Endodermal cell (in vitro differentiated cells): ENCODE results near the gene CHCHD3. TPM values are rescaled to one million over a fixed set of nuclear protein-coding genes. Genes with fewer than 3 reads are reported as not detected.

ENCODE experiments used
- DNase-seq: peaks from one replicate; pipeline ENCODE4 v3.0.0-alpha.2; 2017
- H3K27ac ChIP-seq: 2 replicates; pipeline ENCODE4 v1.5.1; 2013; ENCODE audit warnings: mild to moderate bottlenecking, low read depth, low read length, moderate library complexity
- H3K27me3 ChIP-seq: 2 replicates; pipeline ENCODE4 v1.6.1; 2013; ENCODE audit warnings: mild to moderate bottlenecking, low read length, moderate library complexity; ENCODE audit not compliant: insufficient read depth, control insufficient read depth, poor library complexity, severe bottlenecking
- H3K36me3 ChIP-seq: 2 replicates; pipeline ENCODE4 v1.7.0; 2013; ENCODE audit warnings: mild to moderate bottlenecking, low read length, moderate library complexity; ENCODE audit not compliant: control insufficient read depth, insufficient read depth
- H3K4me1 ChIP-seq: one replicate; pipeline ENCODE4 v1.7.0; 2013; ENCODE audit warnings: low read length; ENCODE audit not compliant: control insufficient read depth, insufficient read depth
- H3K4me3 ChIP-seq: 2 replicates; pipeline ENCODE4 v1.5.1; 2013; ENCODE audit warnings: mild to moderate bottlenecking, low read length, moderate library complexity
- H3K9ac ChIP-seq: 2 replicates; pipeline ENCODE4 v1.6.1; 2013; ENCODE audit warnings: mild to moderate bottlenecking, low read length, moderate library complexity; ENCODE audit not compliant: poor library complexity, severe bottlenecking; ENCODE audit errors: extremely low read depth
- H3K9me3 ChIP-seq: 2 replicates; pipeline ENCODE4 v1.6.1; 2013; ENCODE audit warnings: mild to moderate bottlenecking, low read length, moderate library complexity; ENCODE audit not compliant: control insufficient read depth
- H3K27ac Mint-ChIP-seq: 2 replicates; pipeline ENCODE4 v1.8.0; 2020; ENCODE audit warnings: mixed read lengths
- H3K27me3 Mint-ChIP-seq: 2 replicates; pipeline ENCODE4 v1.8.0; 2021; ENCODE audit warnings: mild to moderate bottlenecking, mixed read lengths; ENCODE audit not compliant: insufficient read depth
- H3K36me3 Mint-ChIP-seq: 2 replicates; pipeline ENCODE4 v1.8.0; 2020; ENCODE audit warnings: low read depth, mixed read lengths
- H3K4me1 Mint-ChIP-seq: 2 replicates; pipeline ENCODE4 v1.8.0; 2020; ENCODE audit warnings: mixed read lengths
- H3K4me3 Mint-ChIP-seq: 2 replicates; pipeline ENCODE4 v1.8.0; 2020; ENCODE audit warnings: mild to moderate bottlenecking, moderate library complexity, mixed read lengths
- H3K9me3 Mint-ChIP-seq: 2 replicates; pipeline ENCODE4 v1.8.0; 2020; ENCODE audit warnings: mild to moderate bottlenecking, mixed read lengths
- WGBS, 2 experiments: methylation state at CpG; one replicate each; pipeline versions ENCODE4 v1.1.5 to v1.1.7; 2013; ENCODE audit warnings: missing lambda C conversion rate in 2 of 2, mixed read lengths in 1 of 2; ENCODE audit not compliant: insufficient coverage in 1 of 2, insufficient read length in 1 of 2; 5-methylcytosine and 5-hydroxymethylcytosine counted together
- total RNA-seq, 2 donors: library from RNA; stranded (reverse); fragmentation: NEBNext Ultra II Directional in 1 of 2; extraction: Animal tissue kit (Norgen Biotek cat#: 25700) in 1 of 2; gene quantifications; 2 replicates in 1 of 2; 3 replicates in 1 of 2; pipeline ENCODE4 v1.2.1, GENCODE V29; 2021
- TF ChIP-seq, protein P1 (sequence below): fragments of 200-600 bp; sonication (generic); conservative IDR thresholded peaks from 2 replicates; pipeline ENCODE4 v1.5.0; 2021; ENCODE audit warnings: antibody characterized with exemption, mild to moderate bottlenecking

The CHCHD3 gene
- total RNA-seq, 2 donors from 2014 or later: 70.4 to 75.2 TPM

DNA sequence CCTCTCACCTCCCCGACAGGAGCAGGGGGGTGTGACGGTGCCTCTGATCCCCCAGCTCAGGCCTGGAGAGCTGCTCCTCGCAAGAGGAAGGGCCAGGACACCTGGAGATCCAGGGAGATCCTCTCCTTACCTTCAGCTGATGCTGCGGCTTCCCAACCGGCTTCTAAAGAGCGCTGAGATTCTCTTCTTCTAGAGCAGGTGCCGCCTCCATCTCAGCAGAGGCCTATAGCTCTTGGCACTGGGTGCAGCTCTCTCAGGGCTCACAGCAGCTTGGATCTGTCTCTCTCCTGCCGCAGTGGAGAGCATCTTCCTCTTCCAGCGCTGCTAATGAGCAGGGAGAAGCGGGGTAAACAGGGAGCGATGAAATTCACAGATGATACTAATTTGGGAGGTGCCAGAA is 316.0 kb downstream of the CHCHD3 start:
- no peak overlapping the region for H3K27ac Mint-ChIP-seq
- DNase-seq: no peak
- H3K27ac ChIP-seq: no peak overlapping the region
- H3K9me3 ChIP-seq: peaks cover 18% of the 10 kb centered on the region
- no peak overlapping the region for H3K4me3 ChIP-seq
- no peaks in the 10 kb centered on the region for H3K36me3 ChIP-seq
- no peak overlapping the region for H3K9ac ChIP-seq
- H3K9me3 Mint-ChIP-seq: peaks cover 24% of the 10 kb centered on the region
- 94 to 96% methylated on average over 10 to 11 of the region's 11 CpGs for WGBS, 2 experiments
- H3K27me3 Mint-ChIP-seq: peaks cover 3% of the 10 kb centered on the region
- H3K4me1 Mint-ChIP-seq: no peaks in the 10 kb centered on the region
- TF ChIP-seq, protein P1, sequence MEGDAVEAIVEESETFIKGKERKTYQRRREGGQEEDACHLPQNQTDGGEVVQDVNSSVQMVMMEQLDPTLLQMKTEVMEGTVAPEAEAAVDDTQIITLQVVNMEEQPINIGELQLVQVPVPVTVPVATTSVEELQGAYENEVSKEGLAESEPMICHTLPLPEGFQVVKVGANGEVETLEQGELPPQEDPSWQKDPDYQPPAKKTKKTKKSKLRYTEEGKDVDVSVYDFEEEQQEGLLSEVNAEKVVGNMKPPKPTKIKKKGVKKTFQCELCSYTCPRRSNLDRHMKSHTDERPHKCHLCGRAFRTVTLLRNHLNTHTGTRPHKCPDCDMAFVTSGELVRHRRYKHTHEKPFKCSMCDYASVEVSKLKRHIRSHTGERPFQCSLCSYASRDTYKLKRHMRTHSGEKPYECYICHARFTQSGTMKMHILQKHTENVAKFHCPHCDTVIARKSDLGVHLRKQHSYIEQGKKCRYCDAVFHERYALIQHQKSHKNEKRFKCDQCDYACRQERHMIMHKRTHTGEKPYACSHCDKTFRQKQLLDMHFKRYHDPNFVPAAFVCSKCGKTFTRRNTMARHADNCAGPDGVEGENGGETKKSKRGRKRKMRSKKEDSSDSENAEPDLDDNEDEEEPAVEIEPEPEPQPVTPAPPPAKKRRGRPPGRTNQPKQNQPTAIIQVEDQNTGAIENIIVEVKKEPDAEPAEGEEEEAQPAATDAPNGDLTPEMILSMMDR: no peak
- H3K36me3 Mint-ChIP-seq: no peaks in the 10 kb centered on the region
- no peak overlapping the region for H3K4me3 Mint-ChIP-seq
- peaks cover 3% of the 10 kb centered on the region for H3K4me1 ChIP-seq
- H3K27me3 ChIP-seq: no peaks in the 10 kb centered on the region

DNA sequence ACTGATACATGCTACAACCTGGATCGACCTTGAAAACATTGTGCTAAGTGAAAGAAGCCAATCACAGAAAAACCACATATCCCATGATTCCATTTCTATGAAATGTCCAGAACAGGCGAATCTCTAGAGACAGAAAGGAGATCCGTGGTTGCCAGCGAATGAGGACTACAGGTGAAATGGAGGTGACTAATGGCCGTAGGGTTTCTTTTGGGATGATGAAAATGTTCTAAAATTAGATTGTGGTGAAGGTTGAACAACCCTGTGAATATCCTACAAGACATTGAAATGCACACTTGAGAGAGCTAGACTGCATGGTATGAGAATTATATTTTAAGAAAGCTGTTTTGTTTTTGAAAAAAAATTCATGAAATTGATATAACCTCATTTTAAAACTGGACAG is 317.1 kb downstream of the CHCHD3 start:
- peaks cover 3% of the 10 kb centered on the region for H3K27me3 Mint-ChIP-seq
- no peak overlapping the region for H3K9ac ChIP-seq
- H3K27me3 ChIP-seq: no peaks in the 10 kb centered on the region
- H3K9me3 Mint-ChIP-seq: peaks cover 22% of the 10 kb centered on the region
- H3K27ac Mint-ChIP-seq: no peak overlapping the region
- H3K4me3 ChIP-seq: no peak overlapping the region
- H3K27ac ChIP-seq: no peak overlapping the region
- no peak for DNase-seq
- no peak overlapping the region for H3K4me3 Mint-ChIP-seq
- 93 to 100% methylated on average over 1 to 5 of the region's 5 CpGs for WGBS, 2 experiments
- H3K4me1 ChIP-seq: peaks cover 3% of the 10 kb centered on the region
- H3K36me3 ChIP-seq: no peaks in the 10 kb centered on the region
- TF ChIP-seq, protein P1: no peak
- no peaks in the 10 kb centered on the region for H3K36me3 Mint-ChIP-seq
- H3K9me3 ChIP-seq: peaks cover 17% of the 10 kb centered on the region
- H3K4me1 Mint-ChIP-seq: no peaks in the 10 kb centered on the region

- H3K4me1 Mint-ChIP-seq: peaks cover 2% of the 10 kb centered on the region
- 49 to 64% methylated on average over 2 to 7 of the region's 7 CpGs for WGBS, 2 experiments
- no peak overlapping the region for H3K27ac Mint-ChIP-seq
- TF ChIP-seq, protein P1: no peak
- DNase-seq: no peak
- no peaks in the 10 kb centered on the region for H3K36me3 Mint-ChIP-seq
- H3K9me3 Mint-ChIP-seq: peaks cover 23% of the 10 kb centered on the region
- Histone ChIP-seq H3K9me3 (peaks cover 17% of the 10 kb centered on the region), H3K27ac (no peak overlapping the region), H3K27me3 (no peaks in the 10 kb centered on the region), H3K4me3 (no peak overlapping the region), H3K4me1 (peaks cover 3% of the 10 kb centered on the region), H3K36me3 (no peaks in the 10 kb centered on the region), H3K9ac (no peak overlapping the region)
- H3K4me3 Mint-ChIP-seq: no peak overlapping the region
- peaks cover 3% of the 10 kb centered on the region for H3K27me3 Mint-ChIP-seq
Measured at GRCh38 chr7:132760866-132761265, 321.0 kb downstream of the CHCHD3 start.
